ENCODE results near the gene ADGRB3.

ADGRB3 gene

GRCh38 chr6:69026243-69026642, 391.2 kb downstream of the ADGRB3 start:
- peak; percentile 7 for DNase-seq (ENCODE audit: low read depth)
- no peak overlapping the region for H3K4me3 ChIP-seq (ENCODE audit: low read length)
- TF ChIP-seq, protein P1, sequence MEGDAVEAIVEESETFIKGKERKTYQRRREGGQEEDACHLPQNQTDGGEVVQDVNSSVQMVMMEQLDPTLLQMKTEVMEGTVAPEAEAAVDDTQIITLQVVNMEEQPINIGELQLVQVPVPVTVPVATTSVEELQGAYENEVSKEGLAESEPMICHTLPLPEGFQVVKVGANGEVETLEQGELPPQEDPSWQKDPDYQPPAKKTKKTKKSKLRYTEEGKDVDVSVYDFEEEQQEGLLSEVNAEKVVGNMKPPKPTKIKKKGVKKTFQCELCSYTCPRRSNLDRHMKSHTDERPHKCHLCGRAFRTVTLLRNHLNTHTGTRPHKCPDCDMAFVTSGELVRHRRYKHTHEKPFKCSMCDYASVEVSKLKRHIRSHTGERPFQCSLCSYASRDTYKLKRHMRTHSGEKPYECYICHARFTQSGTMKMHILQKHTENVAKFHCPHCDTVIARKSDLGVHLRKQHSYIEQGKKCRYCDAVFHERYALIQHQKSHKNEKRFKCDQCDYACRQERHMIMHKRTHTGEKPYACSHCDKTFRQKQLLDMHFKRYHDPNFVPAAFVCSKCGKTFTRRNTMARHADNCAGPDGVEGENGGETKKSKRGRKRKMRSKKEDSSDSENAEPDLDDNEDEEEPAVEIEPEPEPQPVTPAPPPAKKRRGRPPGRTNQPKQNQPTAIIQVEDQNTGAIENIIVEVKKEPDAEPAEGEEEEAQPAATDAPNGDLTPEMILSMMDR (IDR thresholded peaks at IDR 0.05; ENCODE audit: insufficient read depth, low read depth, low read length, missing control alignments) = no peak

DNA sequence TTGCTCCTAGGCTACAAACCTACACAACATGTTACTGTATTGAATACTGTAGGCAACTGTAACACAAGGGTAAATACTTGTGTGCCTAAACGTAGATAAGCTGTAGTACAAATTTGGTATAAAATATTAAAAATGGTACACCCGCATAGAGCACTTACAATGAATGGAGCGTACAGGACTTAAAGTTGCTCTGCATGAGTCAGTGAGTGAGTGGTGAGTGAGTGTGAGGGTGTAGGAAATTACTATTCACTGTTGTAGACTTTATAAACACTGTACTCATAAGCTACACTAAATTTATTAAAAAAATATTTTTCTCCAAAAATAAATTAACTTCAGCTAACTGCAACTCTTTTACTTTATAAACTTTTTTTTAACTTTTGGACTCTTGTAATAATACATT, 391.6 kb downstream of the ADGRB3 start:
- H3K4me3 ChIP-seq (ENCODE audit: low read length) = no peak overlapping the region
- TF ChIP-seq, protein P1 (IDR thresholded peaks at IDR 0.05; ENCODE audit: insufficient read depth, low read depth, low read length, missing control alignments) = no peak
- no peak for DNase-seq (ENCODE audit: low read depth)

- TF ChIP-seq, protein P1 (IDR thresholded peaks at IDR 0.05; ENCODE audit: insufficient read depth, low read depth, low read length, missing control alignments) = no peak
- no peak overlapping the region for H3K4me3 ChIP-seq (ENCODE audit: low read length)
- no peak for DNase-seq (ENCODE audit: low read depth)
Measured at GRCh38 chr6:69027861-69028260, 392.8 kb downstream of the ADGRB3 start.

- TF ChIP-seq, protein P1 (IDR thresholded peaks at IDR 0.05; ENCODE audit: insufficient read depth, low read depth, low read length, missing control alignments) = no peak
- H3K4me3 ChIP-seq (ENCODE audit: low read length) = no peak overlapping the region
- peak; percentile 3 for DNase-seq (ENCODE audit: low read depth)
Measured at GRCh38 chr6:69038841-69039240, 403.8 kb downstream of the ADGRB3 start.

GRCh38 chr6:69042297-69042696, 407.2 kb downstream of the ADGRB3 start:
- TF ChIP-seq, protein P1 (IDR thresholded peaks at IDR 0.05; ENCODE audit: insufficient read depth, low read depth, low read length, missing control alignments) = no peak
- DNase-seq (ENCODE audit: low read depth) = no peak

DNA sequence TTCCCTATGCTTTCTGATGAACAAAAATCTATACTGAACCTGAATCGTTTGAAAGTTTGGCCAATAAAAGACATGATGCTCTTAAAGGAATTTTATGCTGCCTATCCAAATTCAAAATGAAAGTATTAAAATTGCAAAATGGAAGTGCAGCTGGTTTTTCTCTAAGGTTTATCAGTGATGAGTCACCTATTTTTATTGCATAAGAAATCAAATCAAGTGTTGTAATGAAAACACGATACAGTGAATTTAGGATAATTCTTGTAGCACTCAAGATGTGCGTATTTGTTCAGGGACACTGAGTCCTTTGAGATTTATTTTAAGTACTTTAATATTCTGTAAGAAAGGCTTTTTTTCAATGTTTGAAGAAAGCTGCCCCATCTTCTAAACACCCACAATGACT, 409.5 kb downstream of the ADGRB3 start:
- DNase-seq (ENCODE audit: low read depth) = no peak
- TF ChIP-seq, protein P1 (IDR thresholded peaks at IDR 0.05; ENCODE audit: insufficient read depth, low read depth, low read length, missing control alignments) = no peak

More at GRCh38 chr6:69042297-69042696, 407.2 kb downstream of the ADGRB3 start:
- H3K4me3 ChIP-seq (ENCODE audit: low read length) = no peak overlapping the region

GRCh38 chr6:69059413-69059812, 424.3 kb downstream of the ADGRB3 start:
- TF ChIP-seq, protein P1 (IDR thresholded peaks at IDR 0.05; ENCODE audit: insufficient read depth, low read depth, low read length, missing control alignments) = no peak
- DNase-seq (ENCODE audit: low read depth) = no peak
- no peak overlapping the region for H3K4me3 ChIP-seq (ENCODE audit: low read length)

More for the DNA sequence above, 409.5 kb downstream of the ADGRB3 start:
- no peak overlapping the region for H3K4me3 ChIP-seq (ENCODE audit: low read length)

Measured in epithelial cell of esophagus (primary cell).